PC-9 (cell line): ENCODE data around the gene RIPK4.

ENCODE experiments used
- CTCF ChIP-seq: fragments of 200-600 bp; sonication (generic); conservative IDR thresholded peaks from 2 replicates; pipeline ENCODE4 v1.6.1; 2017; ENCODE audit warnings: mixed run types, antibody characterized with exemption, mild to moderate bottlenecking, moderate library complexity
- EZH2 ChIP-seq: fragments of 200-600 bp; sonication (generic); IDR thresholded peaks from 2 replicates; pipeline ENCODE4 v1.8.0; 2017; ENCODE audit warnings: antibody characterized with exemption, low read depth

GRCh38 chr21:41726970-41727783 is 39.7 kb downstream of the RIPK4 start:
- peak; percentile 37; the same call in 1 of the 2 replicates for TF ChIP-seq CTCF
- no peak for TF ChIP-seq EZH2
